Stimulated activated CD8-positive, alpha-beta memory T cell treated with anti-CD3 and anti-CD28 coated beads, Interleukin-2, amount 100 ng/mL, for 48 hours (primary cell): ENCODE data around the gene PTPRN2.

Experiments
- DNase-seq, 2 donors: peaks; one replicate each; pipeline ENCODE4 v3.0.0-alpha.2; 2020; ENCODE audit warnings: low read depth in 2 of 2

Gene PTPRN2

GRCh38 chr7:157801113-157801512, 786.5 kb downstream of the PTPRN2 start:
- DNase-seq: no peak

DNA sequence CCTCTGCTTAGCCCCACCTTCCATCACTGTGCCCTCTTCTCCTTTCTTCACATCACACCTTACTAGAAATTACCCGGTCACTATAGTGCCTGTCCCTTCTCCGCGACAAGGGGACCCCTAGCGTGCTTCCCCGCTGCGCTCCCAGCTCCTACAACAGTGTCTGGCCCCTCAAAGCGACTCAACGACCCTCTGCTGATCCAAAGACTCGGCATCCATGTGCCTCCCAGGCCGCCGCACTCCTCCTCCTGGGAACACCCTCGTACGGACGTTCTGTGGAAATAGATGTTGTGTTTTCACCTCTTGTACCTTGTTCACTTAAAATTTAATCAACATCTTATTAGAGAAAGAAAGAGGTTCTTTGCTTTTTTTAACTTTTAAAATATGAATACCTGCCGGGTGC, 787.3 kb downstream of the PTPRN2 start:
- no peak for DNase-seq

DNA sequence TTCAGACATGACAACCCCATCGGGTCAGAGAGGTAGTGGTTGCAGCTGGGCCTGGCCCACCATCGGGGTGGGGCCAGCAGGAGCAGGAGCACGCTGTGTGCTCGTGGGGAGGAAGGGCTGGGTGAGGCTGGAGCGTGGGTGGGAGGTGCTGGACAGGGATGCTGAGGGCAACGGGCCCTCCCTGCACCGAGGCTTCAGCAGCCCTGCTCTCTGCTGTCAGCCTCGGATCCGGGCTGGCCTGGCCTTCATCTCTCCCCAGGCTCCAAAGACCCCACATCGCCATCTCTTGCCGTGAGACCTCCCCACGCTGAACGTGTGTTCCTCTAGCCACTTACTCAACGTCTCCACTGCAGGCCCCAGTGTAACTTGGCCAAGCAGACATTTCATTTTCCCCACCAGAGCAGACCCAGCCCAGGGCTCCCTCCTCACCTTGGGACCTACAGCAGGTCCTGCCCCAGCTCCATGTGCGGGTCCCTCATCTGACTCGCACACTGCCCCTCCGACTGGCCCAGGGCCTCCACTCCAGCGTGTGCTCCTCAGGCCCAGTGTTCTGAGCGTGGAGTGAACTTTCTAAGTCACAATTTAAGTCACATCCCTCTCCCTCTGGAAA, 788.4 kb downstream of the PTPRN2 start:
- no peak for DNase-seq

DNA sequence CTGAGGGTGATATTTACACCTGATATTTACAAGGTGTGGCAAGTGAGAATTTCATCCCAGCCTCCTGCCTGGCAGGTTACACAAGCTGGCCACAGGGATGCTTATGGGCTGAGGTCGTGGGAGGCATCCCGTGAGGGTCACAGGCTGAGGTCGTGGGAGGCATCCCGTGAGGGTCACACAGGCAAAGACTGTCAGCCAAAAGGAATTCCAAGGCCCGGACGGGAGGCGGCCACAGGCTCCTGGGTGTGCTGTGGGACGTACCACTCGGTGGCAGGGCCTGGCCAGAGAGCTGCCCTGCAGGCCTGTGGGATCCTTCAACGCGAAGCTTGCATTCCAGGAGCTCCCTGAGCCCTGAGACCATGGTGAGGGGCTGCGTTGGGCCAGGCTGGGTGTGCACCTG, 790.3 kb downstream of the PTPRN2 start:
- DNase-seq: no peak

DNA sequence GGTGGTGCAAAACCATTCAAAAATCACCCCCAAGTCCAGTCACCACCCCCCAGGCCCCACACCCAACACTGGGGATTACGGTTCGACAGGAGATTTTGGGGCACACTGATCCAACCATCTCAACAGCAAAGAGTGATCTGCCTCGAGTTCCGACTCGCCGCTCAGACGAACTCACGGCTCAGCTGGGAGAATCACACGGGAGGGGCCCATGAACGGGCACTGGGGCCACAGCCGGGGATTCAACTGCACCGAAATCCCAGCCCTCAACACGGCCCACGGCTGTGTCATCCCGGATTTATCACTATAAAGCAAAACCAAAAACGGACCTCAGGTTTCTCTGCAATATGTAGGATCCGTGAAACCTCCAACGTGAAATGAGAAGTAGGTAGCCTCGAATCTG, 790.8 kb downstream of the PTPRN2 start:
- no peak for DNase-seq

DNA sequence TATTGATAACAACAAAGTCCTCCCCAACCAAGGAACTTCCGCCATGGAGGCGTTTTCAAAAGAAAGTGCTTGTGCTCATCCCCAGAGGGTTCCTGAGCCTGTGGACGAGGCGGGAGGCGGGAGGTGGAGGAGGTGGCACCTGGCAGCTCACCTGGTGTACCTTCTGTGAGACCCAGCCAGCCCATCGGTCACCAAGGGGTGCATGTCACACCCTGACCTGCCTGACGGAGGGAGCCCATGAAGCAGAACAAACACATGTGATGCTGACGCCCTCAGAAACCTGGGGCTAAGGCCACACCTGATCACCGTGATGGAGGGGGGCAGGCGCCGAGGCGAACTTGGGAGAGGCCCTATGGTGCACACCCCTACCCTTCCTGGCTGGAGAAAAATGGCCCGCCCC, 792.0 kb downstream of the PTPRN2 start:
- no peak for DNase-seq

DNA sequence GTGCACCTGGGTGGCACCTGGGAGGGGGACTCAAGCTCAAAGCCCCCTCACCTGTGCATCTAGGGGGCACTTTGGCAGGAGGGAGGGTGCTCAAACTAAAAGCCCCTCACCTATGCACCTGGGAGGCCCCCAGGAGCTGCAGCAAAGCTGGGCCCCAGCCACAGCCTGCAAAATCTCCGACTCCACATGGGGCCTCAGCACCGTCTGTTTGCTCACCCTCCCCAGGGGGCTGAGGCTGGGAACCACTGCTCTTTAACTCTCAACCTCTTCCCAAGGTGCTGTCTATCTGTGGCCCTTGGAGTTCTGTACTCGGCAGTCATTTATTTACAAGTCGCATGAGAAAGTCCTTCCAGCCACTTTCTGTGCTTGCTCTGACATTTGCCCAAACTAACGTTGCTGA, 792.4 kb downstream of the PTPRN2 start:
- no peak for DNase-seq

DNA sequence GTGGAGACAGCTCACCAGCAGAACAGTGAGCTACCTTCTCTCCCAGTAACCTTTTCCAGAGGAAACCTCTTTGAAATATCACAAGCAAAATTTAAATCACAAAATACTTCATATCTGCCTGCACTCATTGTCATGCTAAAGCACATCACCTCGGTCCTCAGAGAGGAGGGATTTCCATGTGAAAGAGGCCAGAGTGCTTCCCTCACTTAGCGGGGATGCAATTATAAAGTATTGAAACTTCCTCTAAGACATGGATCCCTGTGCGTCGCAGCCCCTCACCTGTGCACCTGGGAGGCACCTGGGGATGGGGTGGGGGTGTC, 792.9 kb downstream of the PTPRN2 start:
- DNase-seq: no peak

DNA sequence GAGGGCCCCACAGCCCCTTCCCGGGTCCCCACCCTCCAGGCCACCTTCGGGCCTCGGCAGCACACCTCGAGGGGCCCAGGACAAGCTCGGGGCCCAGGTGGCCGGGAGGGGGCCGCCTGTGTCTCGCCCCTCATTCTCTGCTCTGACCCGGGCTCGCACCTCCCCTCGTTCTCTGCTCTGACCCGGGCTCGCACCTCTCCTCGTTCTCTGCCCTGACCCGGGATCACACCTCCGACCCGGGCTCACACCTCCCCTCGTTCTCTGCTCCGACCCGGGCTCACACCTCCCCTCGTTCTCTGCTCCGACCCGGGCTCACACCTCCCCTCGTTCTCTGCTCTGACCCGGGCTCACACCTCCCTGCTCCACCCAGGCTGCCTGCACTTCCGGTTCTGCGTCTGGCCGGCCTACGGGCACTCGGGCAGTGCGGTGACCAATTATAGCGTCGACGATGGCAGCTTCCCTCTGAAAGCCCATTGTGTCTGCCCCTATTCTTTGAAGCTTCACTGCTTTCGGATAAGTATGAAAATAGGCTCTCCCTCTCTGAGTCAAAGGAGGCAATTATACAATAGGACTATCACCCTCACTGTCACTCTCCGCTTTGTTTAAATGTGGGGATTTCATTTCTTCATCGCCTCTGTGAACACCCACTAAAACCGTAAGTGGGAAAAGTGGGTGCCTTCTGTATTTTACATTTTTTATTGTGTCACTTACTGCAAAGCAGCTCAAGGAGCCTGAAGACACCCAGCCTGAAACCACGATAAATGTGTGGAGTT, 793.5 kb downstream of the PTPRN2 start:
- no peak for DNase-seq

DNA sequence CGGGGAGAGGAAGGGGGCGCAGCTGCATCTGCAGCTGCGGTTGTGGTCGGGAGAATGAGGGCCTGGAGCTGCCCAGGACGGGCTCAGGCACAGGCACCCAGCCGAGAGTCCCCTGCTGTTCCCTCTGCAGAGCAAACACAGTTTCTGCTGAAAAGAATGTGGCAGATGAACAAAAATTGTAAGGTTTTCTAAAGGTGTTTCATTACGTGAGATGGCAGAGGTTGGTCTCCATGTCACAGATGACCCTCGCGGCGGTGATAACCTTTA, 794.6 kb downstream of the PTPRN2 start:
- no peak for DNase-seq

GRCh38 chr7:157792241-157793086, 795.2 kb downstream of the PTPRN2 start:
- DNase-seq: no peak

DNA sequence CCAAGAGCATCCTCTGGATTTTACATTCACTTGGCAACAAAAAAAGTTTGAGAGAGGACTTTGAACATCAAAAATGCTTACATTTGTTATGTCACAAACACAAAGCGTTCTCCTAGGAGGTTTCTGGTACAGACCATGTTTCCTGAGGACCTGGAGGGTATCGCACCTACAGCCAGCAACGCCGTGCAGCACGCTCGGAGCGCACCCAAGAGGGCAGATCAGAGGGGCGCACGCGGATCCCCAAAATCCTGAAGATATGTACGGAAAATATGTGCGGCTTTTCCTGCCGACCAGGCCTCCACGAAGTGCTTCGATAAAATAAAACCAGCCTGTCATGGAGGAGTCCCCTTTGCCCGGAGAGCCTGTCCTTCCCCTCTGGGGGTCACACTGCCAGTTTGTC, 796.0 kb downstream of the PTPRN2 start:
- no peak for DNase-seq

DNA sequence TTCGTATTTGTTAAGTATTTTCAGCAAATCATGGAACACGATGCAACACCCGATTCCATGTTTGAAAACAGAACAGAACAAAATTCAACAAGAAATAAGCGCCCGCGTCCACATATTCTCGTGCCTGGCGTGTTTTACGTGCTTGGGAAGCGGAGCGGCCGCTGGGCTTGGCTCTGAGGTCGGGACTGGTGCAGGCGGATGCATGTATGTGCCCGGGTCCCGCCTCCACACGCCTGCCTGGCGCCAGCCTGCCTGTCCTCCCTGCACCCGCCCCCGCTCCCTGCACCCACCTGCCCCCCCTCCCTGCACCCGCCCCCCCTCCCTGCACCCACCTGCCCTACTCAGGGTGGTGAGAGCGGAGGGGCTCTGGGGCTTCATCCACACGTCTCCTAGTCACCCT, 796.4 kb downstream of the PTPRN2 start:
- no peak for DNase-seq

- DNase-seq: no peak
These were observed 797.7 kb downstream of the PTPRN2 start for GRCh38 chr7:157789942-157790341.

DNA sequence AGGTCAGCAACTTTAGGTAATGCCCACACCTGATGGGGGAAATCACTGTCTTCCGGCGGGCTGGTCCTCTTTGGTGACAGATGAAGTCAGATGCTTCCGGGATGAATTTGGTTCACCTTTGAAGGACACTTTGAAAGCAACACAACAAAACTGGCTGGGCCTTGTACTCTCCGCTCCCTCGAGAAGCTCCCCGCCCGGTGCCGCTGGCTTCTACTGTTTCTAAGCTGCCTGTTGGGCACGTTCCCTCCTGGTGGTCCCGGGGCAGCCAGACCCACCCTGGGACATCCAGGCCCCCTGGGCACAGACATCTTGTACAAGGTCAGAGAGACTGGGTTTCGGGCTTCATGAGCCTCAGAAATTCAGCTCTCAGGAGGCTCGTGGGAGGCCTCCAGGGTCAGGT, 798.5 kb downstream of the PTPRN2 start:
- no peak for DNase-seq

- DNase-seq: no peak
These were observed 799.0 kb downstream of the PTPRN2 start for GRCh38 chr7:157788573-157788972.

- DNase-seq: no peak
These were observed 800.3 kb downstream of the PTPRN2 start for GRCh38 chr7:157787275-157787701.

GRCh38 chr7:157786375-157787274, 801.0 kb downstream of the PTPRN2 start:
- no peak for DNase-seq

DNA sequence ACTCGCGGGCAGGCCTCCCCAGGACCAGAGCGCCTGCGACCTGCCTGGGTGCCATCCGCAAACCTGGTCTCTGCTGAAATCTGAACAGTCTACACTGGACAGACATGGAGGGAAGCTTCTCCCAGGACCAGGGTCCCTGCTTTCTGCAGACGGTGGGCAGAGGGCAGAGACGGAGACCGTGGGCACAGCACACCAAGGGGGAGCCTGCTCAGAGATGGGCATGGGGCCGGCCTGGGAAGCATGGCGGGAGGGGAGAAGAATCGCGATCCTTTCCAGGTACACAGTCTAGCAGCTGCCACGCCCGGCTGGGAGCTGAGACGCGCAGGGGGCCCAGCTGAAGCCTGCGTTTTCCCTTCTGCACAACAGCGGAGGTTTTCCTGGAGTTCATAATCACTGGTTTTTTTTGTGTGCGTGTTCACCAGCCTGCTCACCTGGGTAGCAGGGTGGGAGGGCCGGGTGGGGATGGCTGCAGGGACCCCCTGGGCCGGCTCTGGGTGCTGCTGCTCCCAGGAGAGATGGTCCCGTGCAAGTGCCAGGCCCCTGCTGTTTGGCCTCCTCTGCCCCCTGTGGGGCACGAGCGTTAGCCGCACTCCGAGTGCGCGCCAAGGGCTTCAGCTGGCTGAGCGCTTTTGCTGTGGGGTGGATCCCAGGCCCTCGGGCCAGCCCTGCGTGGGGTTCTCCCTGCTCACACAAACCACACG, 802.0 kb downstream of the PTPRN2 start:
- no peak for DNase-seq

GRCh38 chr7:157784979-157785441, 802.6 kb downstream of the PTPRN2 start:
- no peak for DNase-seq
